Keratinocyte (primary cell): ENCODE measurements around the gene HMGB3. TPM values are rescaled to one million over a fixed set of nuclear protein-coding genes. Genes with fewer than 3 reads are reported as not detected.

Experiments used
- DNase-seq: peaks from one replicate; pipeline ENCODE4 v3.0.0-alpha.2; 2011; ENCODE audit warnings: low read depth, missing footprints, low spot score
- FAIRE-seq: peaks from 2 replicates; lab custom pipeline; 2011; peaks lifted over from hg19 to GRCh38; lab: Jason Lieb, UNC
- H2AFZ ChIP-seq: 2 replicates; pipeline ENCODE4 v1.6.0; 2012; ENCODE audit warnings: low read length, control low read depth, inconsistent platforms; ENCODE audit not compliant: control insufficient read depth
- H3K27ac ChIP-seq: 2 replicates; pipeline ENCODE4 v1.5.1; 2011; ENCODE audit warnings: low read length; ENCODE audit not compliant: control insufficient read depth, insufficient read depth
- H3K27me3 ChIP-seq: 3 replicates; pipeline ENCODE4 v1.6.0; 2011; ENCODE audit warnings: low read length; ENCODE audit not compliant: control insufficient read depth, insufficient read depth; ENCODE audit errors: extremely low read depth
- H3K36me3 ChIP-seq, 2 experiments: 2 replicates in 1 of 2; 3 replicates in 1 of 2; pipeline ENCODE4 v1.5.1; 2011; ENCODE audit warnings: low read length in 2 of 2, mild to moderate bottlenecking in 1 of 2; ENCODE audit not compliant: control insufficient read depth in 2 of 2, insufficient read depth in 2 of 2; ENCODE audit errors: extremely low read depth in 1 of 2
- H3K4me1 ChIP-seq: 3 replicates; pipeline ENCODE4 v1.5.1; 2011; ENCODE audit warnings: low read length; ENCODE audit not compliant: control insufficient read depth, insufficient read depth; ENCODE audit errors: extremely low read depth
- H3K4me2 ChIP-seq: 3 replicates; pipeline ENCODE4 v1.6.0; 2011; ENCODE audit warnings: low read depth, low read length; ENCODE audit not compliant: control insufficient read depth, insufficient read depth; ENCODE audit errors: extremely low read depth
- H3K4me3 ChIP-seq, 3 experiments: fragments of 200-600 bp in 1 of 3; sonication (generic) in 1 of 3; 2 replicates in 2 of 3; 3 replicates in 1 of 3; pipeline ENCODE4 v1.5.1; 2011 to 2016; ENCODE audit warnings: low read length in 3 of 3, mild to moderate bottlenecking in 3 of 3, control low read depth in 2 of 3, inconsistent platforms in 1 of 3, low read depth in 1 of 3, mixed read lengths in 1 of 3, mixed run types in 1 of 3, moderate library complexity in 1 of 3; ENCODE audit not compliant: control insufficient read depth in 2 of 3, insufficient read depth in 2 of 3; ENCODE audit errors: extremely low read depth in 1 of 3
- H3K79me2 ChIP-seq: 2 replicates; pipeline ENCODE4 v1.6.0; 2012; ENCODE audit warnings: low read length; ENCODE audit not compliant: control insufficient read depth, insufficient read depth
- H3K9ac ChIP-seq: 3 replicates; pipeline ENCODE4 v1.6.0; 2011; ENCODE audit warnings: low read length; ENCODE audit not compliant: control insufficient read depth, insufficient read depth; ENCODE audit errors: extremely low read depth
- H3K9me1 ChIP-seq: 3 replicates; pipeline ENCODE4 v1.6.0; 2011; ENCODE audit warnings: low read length; ENCODE audit not compliant: control insufficient read depth, insufficient read depth; ENCODE audit errors: extremely low read depth
- H3K9me3 ChIP-seq: 2 replicates; pipeline ENCODE4 v1.5.1; 2012; ENCODE audit warnings: low read depth, low read length; ENCODE audit not compliant: control insufficient read depth
- H4K20me1 ChIP-seq: 3 replicates; pipeline ENCODE4 v1.6.0; 2011; ENCODE audit warnings: low read length; ENCODE audit not compliant: control insufficient read depth, insufficient read depth; ENCODE audit errors: extremely low read depth
- CTCF ChIP-seq, 3 experiments: IDR thresholded peaks in 1 of 3; conservative IDR thresholded peaks in 1 of 3; optimal IDR thresholded peaks in 1 of 3; 2 replicates in 2 of 3; 3 replicates in 1 of 3; pipeline versions ENCODE3 to v1.5.1; 2011; ENCODE audit warnings: low read length in 3 of 3, mild to moderate bottlenecking in 3 of 3, moderate library complexity in 2 of 3, control low read depth in 1 of 3, inconsistent platforms in 1 of 3; ENCODE audit not compliant: insufficient read depth in 2 of 3; ENCODE audit errors: extremely low read depth in 1 of 3
- EZH2 ChIP-seq: IDR thresholded peaks from one replicate; pipeline ENCODE4 v1.6.1; 2012; ENCODE audit warnings: inconsistent platforms, mild to moderate bottlenecking, low read length, moderate library complexity
- dilution Hi-C: fragments of 300-500 bp; cut with MboI; formaldehyde crosslinking; loops from one replicate; pipeline ENCODE4 v1.7.0; 2020; ENCODE audit warnings: low sequenced_read_pairs; ENCODE audit not compliant: extremely low pct_ligation_motif_present
- polyA plus RNA-seq, 5 experiments: library from polyadenylated mRNA; depleted of rRNA in 3 of 5; stranded (reverse) in 3 of 5; stranded (forward) in 1 of 5; unstranded in 1 of 5; fragments of >200 nt; gene quantifications; 1 replicate in 1 of 5; 2 replicates in 3 of 5; 3 replicates in 1 of 5; pipeline versions ENCODE4 v1.2.1 to v1.2.3, GENCODE V29; 2011 to 2012; ENCODE audit warnings: missing spikeins in 2 of 5, low read depth in 1 of 5, low replicate concordance in 1 of 5

The HMGB3 gene
- polyA plus RNA-seq, 1 donor (not counting 4 experiments of a cell fraction or from before 2014, with no cell fraction given), result 72.4 TPM

- Histone ChIP-seq H3K9me1 (no peaks in the 10 kb centered on the region), H3K27me3 (no peaks in the 10 kb centered on the region), H3K9me3 (no peaks in the 10 kb centered on the region), H3K9ac (no peak overlapping the region), H3K4me3 (no peak overlapping the region), H3K4me2 (no peak overlapping the region), H3K27ac (no peak overlapping the region), H2AFZ (no peak overlapping the region), H3K4me1 (peaks cover 3% of the 10 kb centered on the region), H3K36me3 (no peaks in the 10 kb centered on the region), H3K79me2 (no peaks in the 10 kb centered on the region), H4K20me1 (no peaks in the 10 kb centered on the region)
- DNase-seq (no peak), FAIRE-seq (no peak)
- TF ChIP-seq EZH2 (no peak), CTCF (optimal IDR thresholded peaks at IDR 0.05 in 1 of 3, IDR thresholded peaks at IDR 0.05 in 1 of 3, conservative IDR thresholded peaks at IDR 0.05 in 1 of 3; ENCODE audit: extremely low read depth in 1 of 3, insufficient read depth in 2 of 3, low read length in 3 of 3) (no peak)
- dilution Hi-C loops, result no loop called here
Observed at GRCh38 chrX:150977411-150978162, 5.5 kb upstream of the HMGB3 start.

GRCh38 chrX:150980186-150980585 is 2.9 kb upstream of the HMGB3 start:
- TF ChIP-seq EZH2 (no peak), CTCF (optimal IDR thresholded peaks at IDR 0.05 in 1 of 3, IDR thresholded peaks at IDR 0.05 in 1 of 3, conservative IDR thresholded peaks at IDR 0.05 in 1 of 3; ENCODE audit: extremely low read depth in 1 of 3, insufficient read depth in 2 of 3, low read length in 3 of 3) (no peak)
- peaks cover 6% of the 10 kb centered on the region for H3K79me2 ChIP-seq
- no peak overlapping the region for H2AFZ ChIP-seq
- H3K27me3 ChIP-seq, result no peaks in the 10 kb centered on the region
- H3K9me3 ChIP-seq, result no peaks in the 10 kb centered on the region
- H3K4me3 ChIP-seq, result no peak overlapping the region
- no peaks in the 10 kb centered on the region for H3K9me1 ChIP-seq
- no peak overlapping the region for H3K27ac ChIP-seq
- H3K9ac ChIP-seq, result no peak overlapping the region
- peaks cover 3% of the 10 kb centered on the region for H3K4me1 ChIP-seq
- dilution Hi-C loops, result no loop called here
- no peak overlapping the region for H3K4me2 ChIP-seq
- no peaks in the 10 kb centered on the region for H4K20me1 ChIP-seq
- H3K36me3 ChIP-seq, result no peaks in the 10 kb centered on the region
- DNase-seq (no peak), FAIRE-seq (no peak)
